Measurements from ENCODE around the gene RAD50.

The RAD50 gene

GRCh38 chr5:132662004-132662401 is 105.2 kb downstream of the RAD50 start:
- DNase-seq (ENCODE audit: low read depth): no peak

- peak; percentile 40 for DNase-seq (ENCODE audit: low read depth)
These were observed 106.4 kb downstream of the RAD50 start for GRCh38 chr5:132662925-132663770.

- no peak for DNase-seq (ENCODE audit: low read depth)
These were observed 107.3 kb downstream of the RAD50 start for GRCh38 chr5:132663771-132664695.

- DNase-seq (ENCODE audit: low read depth): no peak
These were observed 108.0 kb downstream of the RAD50 start for GRCh38 chr5:132664696-132665209.

GRCh38 chr5:132665574-132666080 is 108.8 kb downstream of the RAD50 start:
- DNase-seq (ENCODE audit: low read depth): no peak

- no peak for DNase-seq (ENCODE audit: low read depth)
These were observed 109.7 kb downstream of the RAD50 start for GRCh38 chr5:132666310-132667123.

- no peak for DNase-seq (ENCODE audit: low read depth)
These were observed 110.5 kb downstream of the RAD50 start for GRCh38 chr5:132667309-132667708.

- no peak for DNase-seq (ENCODE audit: low read depth)
These were observed 111.3 kb downstream of the RAD50 start for GRCh38 chr5:132667761-132668705.

GRCh38 chr5:132668706-132669454 is 112.1 kb downstream of the RAD50 start:
- DNase-seq (ENCODE audit: low read depth): no peak

- no peak for DNase-seq (ENCODE audit: low read depth)
These were observed 112.7 kb downstream of the RAD50 start for GRCh38 chr5:132669455-132669820.

GRCh38 chr5:132669966-132670882 is 113.4 kb downstream of the RAD50 start:
- DNase-seq (ENCODE audit: low read depth): no peak

GRCh38 chr5:132671000-132671399 is 114.2 kb downstream of the RAD50 start:
- no peak for DNase-seq (ENCODE audit: low read depth)

GRCh38 chr5:132673488-132673887 is 116.7 kb downstream of the RAD50 start:
- DNase-seq (ENCODE audit: low read depth): no peak

- no peak for DNase-seq (ENCODE audit: low read depth)
These were observed 117.3 kb downstream of the RAD50 start, which contains the start of gene IL4 for GRCh38 chr5:132673939-132674630. IL4 (plus strand) TSS chr5:132673989; CDS start chr5:132674051, 62 bp downstream.

- DNase-seq (ENCODE audit: low read depth): no peak
These were observed 118.1 kb downstream of the RAD50 start for GRCh38 chr5:132674671-132675506.

- DNase-seq (ENCODE audit: low read depth): no peak
These were observed 119.3 kb downstream of the RAD50 start for GRCh38 chr5:132675936-132676689.

All from CMK (cell line).